CD14-positive monocyte (primary cell): ENCODE measurements around the gene TWIST1. TPM values are rescaled to one million over a fixed set of nuclear protein-coding genes. Genes with fewer than 3 reads are reported as not detected.

Experiments
- DNase-seq, 3 donors: peaks; one replicate each; pipeline ENCODE4 v3.0.0-alpha.2; 2011 to 2022
- H2AFZ ChIP-seq: 2 replicates; pipeline ENCODE4 v1.6.0; 2012; ENCODE audit warnings: mild to moderate bottlenecking, low read depth, low read length, inconsistent platforms; ENCODE audit not compliant: insufficient read depth, poor library complexity, severe bottlenecking
- H3K27ac ChIP-seq, 2 donors: 1 replicate in 1 of 2; 2 replicates in 1 of 2; pipeline ENCODE4 v1.5.1; 2012 to 2013; ENCODE audit warnings: low read length in 2 of 2, control low read depth in 1 of 2, inconsistent platforms in 1 of 2, low read depth in 1 of 2, mild to moderate bottlenecking in 1 of 2
- H3K27me3 ChIP-seq, 2 donors: one replicate each; pipeline versions ENCODE4 v1.6.0 to v1.6.1; 2011 to 2013; ENCODE audit warnings: low read length in 2 of 2; ENCODE audit not compliant: control insufficient read depth in 2 of 2, insufficient read depth in 2 of 2
- H3K36me3 ChIP-seq, 2 donors: replicated peaks in 1 of 2; 1 replicate in 1 of 2; 2 replicates in 1 of 2; pipeline versions ENCODE4 v1.5.1 to v1.6.1; 2012 to 2013; ENCODE audit warnings: low read length in 2 of 2, control low read depth in 1 of 2, inconsistent platforms in 1 of 2, mild to moderate bottlenecking in 1 of 2; ENCODE audit not compliant: insufficient read depth in 2 of 2, control insufficient read depth in 1 of 2
- H3K4me1 ChIP-seq, 2 donors: 1 replicate in 1 of 2; 2 replicates in 1 of 2; pipeline versions ENCODE4 v1.5.1 to v1.6.1; 2012 to 2013; ENCODE audit warnings: low read length in 2 of 2, control low read depth in 1 of 2, inconsistent platforms in 1 of 2, mild to moderate bottlenecking in 1 of 2, moderate library complexity in 1 of 2; ENCODE audit not compliant: insufficient read depth in 2 of 2, control insufficient read depth in 1 of 2
- H3K4me2 ChIP-seq: replicated peaks from 2 replicates; pipeline ENCODE3; 2012; ENCODE audit warnings: low read length, moderate library complexity, mild to moderate bottlenecking; ENCODE audit not compliant: poor library complexity, severe bottlenecking; ENCODE audit errors: extremely low read depth
- H3K4me3 ChIP-seq, 3 experiments: fragments of 200-600 bp in 1 of 3; sonication (generic) in 1 of 3; replicated peaks in 1 of 3; 1 replicate in 2 of 3; 2 replicates in 1 of 3; pipeline ENCODE4 v1.5.1; 2011 to 2013; ENCODE audit warnings: low read length in 3 of 3, mild to moderate bottlenecking in 3 of 3, control low read depth in 2 of 3, low read depth in 2 of 3, inconsistent platforms in 1 of 3, moderate library complexity in 1 of 3
- H3K79me2 ChIP-seq: 2 replicates; pipeline ENCODE4 v1.6.0; 2012; ENCODE audit warnings: mild to moderate bottlenecking, control low read depth, inconsistent platforms, low read length, moderate library complexity; ENCODE audit not compliant: insufficient read depth
- H3K9ac ChIP-seq: 2 replicates; pipeline ENCODE4 v1.6.0; 2017; ENCODE audit warnings: low read length, mild to moderate bottlenecking; ENCODE audit not compliant: insufficient read depth, poor library complexity, severe bottlenecking
- H3K9me3 ChIP-seq, 2 donors: replicated peaks in 1 of 2; 1 replicate in 1 of 2; 2 replicates in 1 of 2; pipeline versions ENCODE4 v1.5.1 to v1.6.1; 2012 to 2013; ENCODE audit warnings: low read length in 2 of 2, control low read depth in 1 of 2; ENCODE audit not compliant: control insufficient read depth in 1 of 2, insufficient read depth in 1 of 2
- H4K20me1 ChIP-seq: 2 replicates; pipeline ENCODE4 v1.6.0; 2012; ENCODE audit warnings: mild to moderate bottlenecking, low read length, control low read depth, moderate library complexity; ENCODE audit not compliant: insufficient read depth
- H3K27ac Mint-ChIP-seq, 7 donors: one replicate each; pipeline ENCODE4 v1.8.0; 2020; ENCODE audit warnings: mild to moderate bottlenecking in 7 of 7, mixed read lengths in 7 of 7, moderate library complexity in 6 of 7, inconsistent platforms in 2 of 7
- H3K27me3 Mint-ChIP-seq, 3 donors: one replicate each; pipeline ENCODE4 v1.8.0; 2021 to 2022; ENCODE audit warnings: low read depth in 3 of 3, mild to moderate bottlenecking in 3 of 3, mixed read lengths in 3 of 3, moderate library complexity in 3 of 3, inconsistent platforms in 1 of 3
- H3K36me3 Mint-ChIP-seq, 2 donors: one replicate each; pipeline ENCODE4 v1.8.0; 2020; ENCODE audit warnings: mixed read lengths in 2 of 2, inconsistent platforms in 1 of 2, mild to moderate bottlenecking in 1 of 2
- H3K4me1 Mint-ChIP-seq: one replicate; pipeline ENCODE4 v1.8.0; 2020; ENCODE audit warnings: mild to moderate bottlenecking, mixed read lengths
- H3K4me3 Mint-ChIP-seq, 2 donors: one replicate each; pipeline ENCODE4 v1.8.0; 2020; ENCODE audit warnings: mild to moderate bottlenecking in 2 of 2, mixed read lengths in 2 of 2, moderate library complexity in 1 of 2
- H3K9me3 Mint-ChIP-seq, 7 donors: one replicate each; pipeline ENCODE4 v1.8.0; 2020 to 2022; ENCODE audit warnings: mixed read lengths in 7 of 7, mild to moderate bottlenecking in 6 of 7, moderate library complexity in 6 of 7, inconsistent platforms in 2 of 7
- CTCF ChIP-seq: fragments of 200-600 bp; IDR thresholded peaks from one replicate; pipeline ENCODE4 v1.8.0; 2022; ENCODE audit warnings: antibody characterized with exemption, mild to moderate bottlenecking
- WGBS: methylation state at CpG from one replicate; pipeline ENCODE4 v1.1.5; 2013; ENCODE audit warnings: missing lambda C conversion rate; ENCODE audit not compliant: insufficient coverage; 5-methylcytosine and 5-hydroxymethylcytosine counted together
- intact Hi-C, 2 donors: fragments of 100-400 bp; cut with micrococcal nuclease; formaldehyde crosslinking; loops; one replicate each; pipeline versions ENCODE4 v1.15.0 to v1.15.1; 2023
- polyA plus RNA-seq, 3 donors: library from polyadenylated mRNA; depleted of rRNA in 1 of 3; unstranded in 2 of 3; stranded (reverse) in 1 of 3; fragments of 300-500 nt in 2 of 3; fragments of >200 nt in 1 of 3; fragmentation: Illumina TruSeq in 2 of 3; gene quantifications; 1 replicate in 2 of 3; 2 replicates in 1 of 3; pipeline ENCODE4 v1.2.3, GENCODE V29; 2012 to 2021

Gene TWIST1
- polyA plus RNA-seq, 3 donors: not detected

GRCh38 chr7:19091550-19092200 lies 25.8 kb downstream of the TWIST1 start:
- no peak overlapping the region for H2AFZ ChIP-seq
- H3K4me1 Mint-ChIP-seq: no peaks in the 10 kb centered on the region
- H3K36me3 ChIP-seq: no peaks in the 10 kb centered on the region
- no peaks in the 10 kb centered on the region for H4K20me1 ChIP-seq
- peaks cover 2 to 7% (median 4%) of the 10 kb centered on the region in 3 donors for H3K27me3 Mint-ChIP-seq
- no peak overlapping the region for H3K27ac ChIP-seq
- intact Hi-C loops: no loop called here
- no peaks in the 10 kb centered on the region for H3K36me3 Mint-ChIP-seq
- no peak overlapping the region for H3K9ac ChIP-seq
- no peaks in the 10 kb centered on the region for H3K9me3 ChIP-seq
- H3K4me2 ChIP-seq: no peak overlapping the region
- H3K4me3 ChIP-seq: no peak overlapping the region
- no peak for DNase-seq
- no peaks in the 10 kb centered on the region for H3K79me2 ChIP-seq
- no peaks in the 10 kb centered on the region for H3K4me1 ChIP-seq
- WGBS: no CpG with 5 or more reads among the region's 6 CpGs
- no peak for TF ChIP-seq CTCF
- no peak overlapping the region for H3K4me3 Mint-ChIP-seq
- peaks cover 0 to 5% (median 0%) of the 10 kb centered on the region in 7 donors for H3K9me3 Mint-ChIP-seq
- no peak overlapping the region for H3K27ac Mint-ChIP-seq
- H3K27me3 ChIP-seq: peaks cover 8 to 12% of the 10 kb centered on the region in 2 donors

- intact Hi-C loops: no loop called here
These were observed 26.9 kb downstream of the TWIST1 start for GRCh38 chr7:19090526-19090925.

More at GRCh38 chr7:19090526-19090925, 26.9 kb downstream of the TWIST1 start:
- Mint-ChIP-seq H3K9me3 (peaks cover 0 to 5% (median 2%) of the 10 kb centered on the region in 7 donors), H3K4me1 (no peaks in the 10 kb centered on the region), H3K36me3 (no peaks in the 10 kb centered on the region), H3K27ac (no peak overlapping the region), H3K4me3 (no peak overlapping the region), H3K27me3 (peaks cover 2 to 5% (median 4%) of the 10 kb centered on the region in 3 donors)
- Histone ChIP-seq H3K27me3 (peaks cover 5 to 10% of the 10 kb centered on the region in 2 donors), H3K27ac (no peak overlapping the region), H3K9me3 (no peaks in the 10 kb centered on the region), H3K4me2 (no peak overlapping the region), H3K4me3 (no peak overlapping the region), H3K36me3 (no peaks in the 10 kb centered on the region), H3K79me2 (no peaks in the 10 kb centered on the region), H4K20me1 (no peaks in the 10 kb centered on the region), H2AFZ (no peak overlapping the region), H3K4me1 (no peaks in the 10 kb centered on the region), H3K9ac (no peak overlapping the region)
- WGBS: no CpG with 5 or more reads among the region's 2 CpGs
- no peak for TF ChIP-seq CTCF
- no peak for DNase-seq
